HEK293 (cell line): ENCODE measurements around the gene RHOF.

Source experiments
- CTCF ChIA-PET: fragments of 350-600 bp; formaldehyde crosslinking; extraction: SDS; loops from one replicate; lab custom pipeline; 2021; ENCODE audit warnings: antibody characterized with exemption; lab: Yijun Ruan, JAX
- POLR2A ChIA-PET: fragments of 300-600 bp; formaldehyde crosslinking; extraction: SDS; loops from one replicate; lab custom pipeline; 2020; ENCODE audit warnings: antibody characterized with exemption, inconsistent platforms; lab: Yijun Ruan, JAX
- H3K27ac ChIP-seq: fragments of 200-500 bp; sonication (Bioruptor generic); 2 replicates; pipeline ENCODE4 v1.5.1; 2014; ENCODE audit warnings: low read depth, low read length, control low read depth, inconsistent platforms; ENCODE audit errors: extremely low read depth
- H3K36me3 ChIP-seq, 2 experiments: fragments of 200-500 bp in 1 of 2; sonication (Bioruptor generic) in 1 of 2; 1 replicate in 1 of 2; 2 replicates in 1 of 2; pipeline ENCODE4 v1.5.1; 2014 to 2017; ENCODE audit warnings: inconsistent platforms in 2 of 2, low read length in 2 of 2; ENCODE audit not compliant: control insufficient read depth in 2 of 2, insufficient read depth in 1 of 2
- H3K4me1 ChIP-seq: fragments of 200-500 bp; sonication (Bioruptor generic); 2 replicates; pipeline ENCODE4 v1.5.1; 2014; ENCODE audit warnings: mild to moderate bottlenecking, low read length, inconsistent platforms; ENCODE audit not compliant: control insufficient read depth, insufficient read depth
- H3K4me3 ChIP-seq: 2 replicates; pipeline ENCODE4 v1.5.1; 2011; ENCODE audit warnings: low read depth, mild to moderate bottlenecking, control low read depth, low read length, moderate library complexity
- H3K9me3 ChIP-seq: fragments of 200-500 bp; sonication (Bioruptor generic); 2 replicates; pipeline ENCODE4 v1.5.1; 2014; ENCODE audit warnings: low read depth, low read length, inconsistent platforms; ENCODE audit not compliant: control insufficient read depth, insufficient read depth
- GLIS1 ChIP-seq: fragments of 450-650 bp; formaldehyde crosslinking; IDR thresholded peaks from 2 replicates; pipeline ENCODE4 v1.5.1; 2016; ENCODE audit warnings: missing biosample characterization, missing genetic modification characterization
- HIC1 ChIP-seq: fragments of 450-650 bp; formaldehyde crosslinking; IDR thresholded peaks from 2 replicates; pipeline ENCODE4 v1.5.1; 2016; ENCODE audit warnings: missing biosample characterization, missing genetic modification characterization
- KLF10 ChIP-seq: fragments of 450-650 bp; IDR thresholded peaks from 2 replicates; pipeline ENCODE4 v1.5.1; 2018; ENCODE audit warnings: missing biosample characterization, mild to moderate bottlenecking, missing genetic modification characterization
- KLF16 ChIP-seq: fragments of 450-650 bp; formaldehyde crosslinking; IDR thresholded peaks from 2 replicates; pipeline ENCODE4 v1.5.1; 2017; ENCODE audit warnings: missing biosample characterization, missing genetic modification characterization
- PRDM10 ChIP-seq: fragments of 450-650 bp; formaldehyde crosslinking; IDR thresholded peaks from 2 replicates; pipeline ENCODE4 v1.5.1; 2016; ENCODE audit warnings: missing biosample characterization, missing genetic modification characterization
- SP3 ChIP-seq: fragments of 450-650 bp; formaldehyde crosslinking; IDR thresholded peaks from 2 replicates; pipeline ENCODE4 v1.5.1; 2016; ENCODE audit warnings: missing biosample characterization, missing genetic modification characterization
- SP7 ChIP-seq: fragments of 450-650 bp; formaldehyde crosslinking; IDR thresholded peaks from 2 replicates; pipeline ENCODE4 v1.5.1; 2016; ENCODE audit warnings: missing biosample characterization, missing genetic modification characterization
- WT1 ChIP-seq: fragments of 450-650 bp; formaldehyde crosslinking; IDR thresholded peaks from 2 replicates; pipeline ENCODE4 v1.5.1; 2016; ENCODE audit warnings: missing biosample characterization, missing genetic modification characterization
- ZBTB7A ChIP-seq: fragments of 450-650 bp; formaldehyde crosslinking; IDR thresholded peaks from 2 replicates; pipeline ENCODE4 v1.5.1; 2016; ENCODE audit warnings: low read depth, missing biosample characterization, missing genetic modification characterization
- ZFP3 ChIP-seq: fragments of 450-650 bp; formaldehyde crosslinking; IDR thresholded peaks from 2 replicates; pipeline ENCODE4 v1.5.1; 2016; ENCODE audit warnings: low read depth, missing biosample characterization, missing genetic modification characterization
- ZFP41 ChIP-seq: fragments of 450-650 bp; formaldehyde crosslinking; IDR thresholded peaks from 2 replicates; pipeline ENCODE4 v1.5.1; 2016; ENCODE audit warnings: missing biosample characterization, missing genetic modification characterization, borderline replicate concordance
- ZNF2 ChIP-seq: fragments of 450-650 bp; formaldehyde crosslinking; IDR thresholded peaks from 2 replicates; pipeline ENCODE4 v1.5.1; 2016; ENCODE audit warnings: missing biosample characterization, missing genetic modification characterization
- ZNF239 ChIP-seq: fragments of 450-650 bp; formaldehyde crosslinking; IDR thresholded peaks from 2 replicates; pipeline ENCODE4 v1.5.1; 2016; ENCODE audit warnings: missing biosample characterization, missing genetic modification characterization
- ZNF510 ChIP-seq: fragments of 450-650 bp; formaldehyde crosslinking; IDR thresholded peaks from 2 replicates; pipeline ENCODE4 v1.5.1; 2018; ENCODE audit warnings: mild to moderate bottlenecking, missing genetic modification characterization, missing biosample characterization; ENCODE audit not compliant: insufficient replicate concordance
- ZNF514 ChIP-seq: fragments of 450-650 bp; formaldehyde crosslinking; IDR thresholded peaks from 2 replicates; pipeline ENCODE4 v1.5.1; 2016; ENCODE audit warnings: missing biosample characterization, missing genetic modification characterization
- ZNF544 ChIP-seq: fragments of 450-650 bp; formaldehyde crosslinking; IDR thresholded peaks from 2 replicates; pipeline ENCODE4 v1.5.0; 2017; ENCODE audit warnings: missing biosample characterization, missing genetic modification characterization
- ZNF558 ChIP-seq: fragments of 450-650 bp; formaldehyde crosslinking; IDR thresholded peaks from 2 replicates; pipeline ENCODE4 v1.5.1; 2016; ENCODE audit warnings: missing biosample characterization, missing genetic modification characterization
- ZNF596 ChIP-seq: fragments of 450-650 bp; IDR thresholded peaks from 2 replicates; pipeline ENCODE4 v1.5.0; 2018; ENCODE audit warnings: missing biosample characterization, mild to moderate bottlenecking, missing genetic modification characterization, moderate library complexity
- ZNF610 ChIP-seq: fragments of 450-650 bp; formaldehyde crosslinking; IDR thresholded peaks from 2 replicates; pipeline ENCODE4 v1.5.1; 2016; ENCODE audit warnings: missing biosample characterization, missing genetic modification characterization, borderline replicate concordance
- ZNF768 ChIP-seq: fragments of 450-650 bp; formaldehyde crosslinking; IDR thresholded peaks from 2 replicates; pipeline ENCODE4 v1.5.1; 2018; ENCODE audit warnings: missing biosample characterization, mild to moderate bottlenecking, missing genetic modification characterization
- ZNF837 ChIP-seq: fragments of 450-650 bp; formaldehyde crosslinking; IDR thresholded peaks from 2 replicates; pipeline ENCODE4 v1.5.1; 2016; ENCODE audit warnings: missing biosample characterization, missing genetic modification characterization
- ZNF843 ChIP-seq: fragments of 450-650 bp; formaldehyde crosslinking; IDR thresholded peaks from 2 replicates; pipeline ENCODE4 v1.5.1; 2016; ENCODE audit warnings: missing biosample characterization, missing genetic modification characterization
- ZSCAN30 ChIP-seq: fragments of 450-650 bp; IDR thresholded peaks from 2 replicates; pipeline ENCODE4 v1.5.1; 2018; ENCODE audit warnings: missing biosample characterization, mild to moderate bottlenecking, missing genetic modification characterization, moderate library complexity
- TF ChIP-seq, protein P1 (sequence below): fragments of 450-650 bp; formaldehyde crosslinking; IDR thresholded peaks from 2 replicates; pipeline ENCODE4 v1.5.1; 2016; ENCODE audit warnings: missing biosample characterization, missing genetic modification characterization
- TF ChIP-seq, protein P2 (sequence below): fragments of 450-650 bp; formaldehyde crosslinking; IDR thresholded peaks from 2 replicates; pipeline ENCODE4 v1.5.1; 2016; ENCODE audit warnings: missing biosample characterization, missing genetic modification characterization, borderline replicate concordance

RHOF gene

DNA sequence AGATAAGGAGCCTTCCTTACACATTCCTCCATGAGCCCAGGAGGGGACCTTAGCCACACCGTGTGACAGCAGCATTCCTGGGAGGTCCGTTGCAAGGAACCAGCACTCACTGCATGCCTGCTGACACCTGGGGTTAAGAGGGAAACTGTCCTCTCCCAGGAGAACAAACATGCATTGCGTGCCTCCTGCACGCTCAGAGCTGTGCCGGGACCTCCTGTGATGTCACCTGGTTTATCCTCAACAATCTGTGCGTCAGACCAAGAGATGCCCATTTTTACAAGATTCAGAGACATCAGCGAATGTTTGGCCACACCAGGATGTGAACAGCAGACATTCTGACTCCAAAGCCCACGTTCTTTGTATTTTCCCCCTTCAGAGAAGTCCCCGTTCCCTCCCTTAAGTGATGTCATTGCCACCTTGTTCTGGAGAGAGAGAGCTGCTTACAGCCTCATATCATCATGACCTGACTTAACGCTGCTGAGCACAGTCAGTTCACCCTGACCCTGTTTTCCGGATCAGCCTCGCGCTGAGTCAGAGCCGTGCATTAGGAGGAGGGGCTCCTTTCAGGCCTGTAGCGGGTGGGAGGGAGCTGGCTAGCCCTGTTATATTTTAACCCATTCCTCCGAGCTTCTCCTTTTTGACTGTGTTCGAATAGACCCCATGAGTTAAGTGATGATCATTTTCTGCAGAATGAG lies 44.8 kb downstream of the RHOF start (continued):
- TF ChIP-seq, protein P1, sequence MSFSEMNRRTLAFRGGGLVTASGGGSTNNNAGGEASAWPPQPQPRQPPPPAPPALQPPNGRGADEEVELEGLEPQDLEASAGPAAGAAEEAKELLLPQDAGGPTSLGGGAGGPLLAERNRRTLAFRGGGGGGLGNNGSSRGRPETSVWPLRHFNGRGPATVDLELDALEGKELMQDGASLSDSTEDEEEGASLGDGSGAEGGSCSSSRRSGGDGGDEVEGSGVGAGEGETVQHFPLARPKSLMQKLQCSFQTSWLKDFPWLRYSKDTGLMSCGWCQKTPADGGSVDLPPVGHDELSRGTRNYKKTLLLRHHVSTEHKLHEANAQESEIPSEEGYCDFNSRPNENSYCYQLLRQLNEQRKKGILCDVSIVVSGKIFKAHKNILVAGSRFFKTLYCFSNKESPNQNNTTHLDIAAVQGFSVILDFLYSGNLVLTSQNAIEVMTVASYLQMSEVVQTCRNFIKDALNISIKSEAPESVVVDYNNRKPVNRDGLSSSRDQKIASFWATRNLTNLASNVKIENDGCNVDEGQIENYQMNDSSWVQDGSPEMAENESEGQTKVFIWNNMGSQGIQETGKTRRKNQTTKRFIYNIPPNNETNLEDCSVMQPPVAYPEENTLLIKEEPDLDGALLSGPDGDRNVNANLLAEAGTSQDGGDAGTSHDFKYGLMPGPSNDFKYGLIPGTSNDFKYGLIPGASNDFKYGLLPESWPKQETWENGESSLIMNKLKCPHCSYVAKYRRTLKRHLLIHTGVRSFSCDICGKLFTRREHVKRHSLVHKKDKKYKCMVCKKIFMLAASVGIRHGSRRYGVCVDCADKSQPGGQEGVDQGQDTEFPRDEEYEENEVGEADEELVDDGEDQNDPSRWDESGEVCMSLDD (tag by site-specific recombination), result peak; percentile 55; the same call in 1 of the 2 replicates
- TF ChIP-seq ZNF837 (tag by site-specific recombination) (no peak), WT1 (tag by site-specific recombination) (peak; percentile 86), ZSCAN30 (tag by site-specific recombination) (0 out of 2 replicates have a peak, but pooled peaks have one; percentile 26), ZNF239 (no peak), ZNF2 (tag by site-specific recombination) (peak; percentile 72; the same call in 1 of the 2 replicates), KLF10 (peak; percentile 59; the same call in 1 of the 2 replicates), ZNF544 (tag by site-specific recombination) (no peak), ZNF558 (peak; percentile 67; the same call in 1 of the 2 replicates), ZBTB7A (tag by site-specific recombination) (0 out of 2 replicates have a peak, but pooled peaks have one; percentile 9), GLIS1 (tag by site-specific recombination) (peak; percentile 98), SP7 (tag by site-specific recombination) (peak; percentile 95), SP3 (0 out of 2 replicates have a peak, but pooled peaks have one; percentile 38), ZNF768 (peak; percentile 80; the same call in 1 of the 2 replicates)
- TF ChIP-seq, protein P2, sequence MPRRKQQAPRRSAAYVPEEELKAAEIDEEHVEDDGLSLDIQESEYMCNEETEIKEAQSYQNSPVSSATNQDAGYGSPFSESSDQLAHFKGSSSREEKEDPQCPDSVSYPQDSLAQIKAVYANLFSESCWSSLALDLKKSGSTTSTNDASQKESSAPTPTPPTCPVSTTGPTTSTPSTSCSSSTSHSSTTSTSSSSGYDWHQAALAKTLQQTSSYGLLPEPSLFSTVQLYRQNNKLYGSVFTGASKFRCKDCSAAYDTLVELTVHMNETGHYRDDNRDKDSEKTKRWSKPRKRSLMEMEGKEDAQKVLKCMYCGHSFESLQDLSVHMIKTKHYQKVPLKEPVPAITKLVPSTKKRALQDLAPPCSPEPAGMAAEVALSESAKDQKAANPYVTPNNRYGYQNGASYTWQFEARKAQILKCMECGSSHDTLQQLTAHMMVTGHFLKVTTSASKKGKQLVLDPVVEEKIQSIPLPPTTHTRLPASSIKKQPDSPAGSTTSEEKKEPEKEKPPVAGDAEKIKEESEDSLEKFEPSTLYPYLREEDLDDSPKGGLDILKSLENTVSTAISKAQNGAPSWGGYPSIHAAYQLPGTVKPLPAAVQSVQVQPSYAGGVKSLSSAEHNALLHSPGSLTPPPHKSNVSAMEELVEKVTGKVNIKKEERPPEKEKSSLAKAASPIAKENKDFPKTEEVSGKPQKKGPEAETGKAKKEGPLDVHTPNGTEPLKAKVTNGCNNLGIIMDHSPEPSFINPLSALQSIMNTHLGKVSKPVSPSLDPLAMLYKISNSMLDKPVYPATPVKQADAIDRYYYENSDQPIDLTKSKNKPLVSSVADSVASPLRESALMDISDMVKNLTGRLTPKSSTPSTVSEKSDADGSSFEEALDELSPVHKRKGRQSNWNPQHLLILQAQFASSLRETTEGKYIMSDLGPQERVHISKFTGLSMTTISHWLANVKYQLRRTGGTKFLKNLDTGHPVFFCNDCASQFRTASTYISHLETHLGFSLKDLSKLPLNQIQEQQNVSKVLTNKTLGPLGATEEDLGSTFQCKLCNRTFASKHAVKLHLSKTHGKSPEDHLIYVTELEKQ (tag by site-specific recombination), result peak; percentile 81

DNA sequence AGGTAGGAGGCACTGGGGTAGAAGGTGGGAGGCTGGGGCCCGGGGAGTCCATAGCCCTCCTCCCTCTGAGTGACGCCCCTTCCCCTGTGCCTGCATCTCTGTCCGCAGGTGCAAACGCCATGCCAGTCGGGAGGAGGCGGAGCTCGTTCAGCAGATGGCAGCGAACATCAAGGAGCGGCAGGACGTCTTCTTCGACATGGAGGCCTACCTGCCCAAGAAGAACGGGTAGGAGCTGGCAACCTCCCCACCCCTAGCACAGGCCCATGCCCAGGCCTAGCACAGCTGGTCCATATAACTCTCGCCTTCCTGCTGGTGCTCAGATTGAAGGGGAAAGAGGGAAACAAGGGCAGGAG lies 45.3 kb downstream of the RHOF start:
- Histone ChIP-seq H3K36me3 (peaks cover 8 to 26% of the 10 kb centered on the region in 2 experiments; a peak in 2 of 3 replicates), H3K4me1 (no peaks in the 10 kb centered on the region), H3K9me3 (no peaks in the 10 kb centered on the region), H3K4me3 (no peak overlapping the region), H3K27ac (peak overlapping the region; percentile 4)
- ChIA-PET POLR2A (interaction anchor here (0.6 to 1.7 kb wide), 5 partner anchors 17 to 100 kb away, joined by 3 to 6 read pairs (median 4); no protein-coding TSS in a partner anchor), CTCF (interaction anchor here (0.7 to 1.5 kb wide), 3 partner anchors 25 to 306 kb away, joined by 4 to 5 read pairs (median 4); no protein-coding TSS in a partner anchor)
- no peak for TF ChIP-seq ZSCAN30 (tag by site-specific recombination)
- TF ChIP-seq HIC1 (tag by site-specific recombination), result peak; percentile 96
- no peak for TF ChIP-seq ZNF596 (tag by site-specific recombination)
- no peak for TF ChIP-seq KLF16 (tag by site-specific recombination)
- peak; percentile 63; the same call in 1 of the 2 replicates for TF ChIP-seq ZNF610 (tag by site-specific recombination)
- no peak for TF ChIP-seq ZNF510 (tag by site-specific recombination)
- TF ChIP-seq ZNF843 (tag by site-specific recombination), result no peak
- TF ChIP-seq PRDM10 (tag by site-specific recombination), result no peak
- no peak for TF ChIP-seq ZNF514 (tag by site-specific recombination)
- TF ChIP-seq ZFP3 (tag by site-specific recombination), result no peak
- TF ChIP-seq ZFP41 (tag by site-specific recombination), result no peak
